GM19099 (cell line): ENCODE data around the gene UBE3B.

Source experiments
- POLR2A ChIP-seq: IDR thresholded peaks from 3 replicates; pipeline ENCODE4 v1.6.1; 2011; ENCODE audit warnings: low read depth; ENCODE audit not compliant: insufficient read length; ENCODE audit errors: extremely low read depth

The UBE3B gene, protein sequence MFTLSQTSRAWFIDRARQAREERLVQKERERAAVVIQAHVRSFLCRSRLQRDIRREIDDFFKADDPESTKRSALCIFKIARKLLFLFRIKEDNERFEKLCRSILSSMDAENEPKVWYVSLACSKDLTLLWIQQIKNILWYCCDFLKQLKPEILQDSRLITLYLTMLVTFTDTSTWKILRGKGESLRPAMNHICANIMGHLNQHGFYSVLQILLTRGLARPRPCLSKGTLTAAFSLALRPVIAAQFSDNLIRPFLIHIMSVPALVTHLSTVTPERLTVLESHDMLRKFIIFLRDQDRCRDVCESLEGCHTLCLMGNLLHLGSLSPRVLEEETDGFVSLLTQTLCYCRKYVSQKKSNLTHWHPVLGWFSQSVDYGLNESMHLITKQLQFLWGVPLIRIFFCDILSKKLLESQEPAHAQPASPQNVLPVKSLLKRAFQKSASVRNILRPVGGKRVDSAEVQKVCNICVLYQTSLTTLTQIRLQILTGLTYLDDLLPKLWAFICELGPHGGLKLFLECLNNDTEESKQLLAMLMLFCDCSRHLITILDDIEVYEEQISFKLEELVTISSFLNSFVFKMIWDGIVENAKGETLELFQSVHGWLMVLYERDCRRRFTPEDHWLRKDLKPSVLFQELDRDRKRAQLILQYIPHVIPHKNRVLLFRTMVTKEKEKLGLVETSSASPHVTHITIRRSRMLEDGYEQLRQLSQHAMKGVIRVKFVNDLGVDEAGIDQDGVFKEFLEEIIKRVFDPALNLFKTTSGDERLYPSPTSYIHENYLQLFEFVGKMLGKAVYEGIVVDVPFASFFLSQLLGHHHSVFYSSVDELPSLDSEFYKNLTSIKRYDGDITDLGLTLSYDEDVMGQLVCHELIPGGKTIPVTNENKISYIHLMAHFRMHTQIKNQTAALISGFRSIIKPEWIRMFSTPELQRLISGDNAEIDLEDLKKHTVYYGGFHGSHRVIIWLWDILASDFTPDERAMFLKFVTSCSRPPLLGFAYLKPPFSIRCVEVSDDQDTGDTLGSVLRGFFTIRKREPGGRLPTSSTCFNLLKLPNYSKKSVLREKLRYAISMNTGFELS

DNA sequence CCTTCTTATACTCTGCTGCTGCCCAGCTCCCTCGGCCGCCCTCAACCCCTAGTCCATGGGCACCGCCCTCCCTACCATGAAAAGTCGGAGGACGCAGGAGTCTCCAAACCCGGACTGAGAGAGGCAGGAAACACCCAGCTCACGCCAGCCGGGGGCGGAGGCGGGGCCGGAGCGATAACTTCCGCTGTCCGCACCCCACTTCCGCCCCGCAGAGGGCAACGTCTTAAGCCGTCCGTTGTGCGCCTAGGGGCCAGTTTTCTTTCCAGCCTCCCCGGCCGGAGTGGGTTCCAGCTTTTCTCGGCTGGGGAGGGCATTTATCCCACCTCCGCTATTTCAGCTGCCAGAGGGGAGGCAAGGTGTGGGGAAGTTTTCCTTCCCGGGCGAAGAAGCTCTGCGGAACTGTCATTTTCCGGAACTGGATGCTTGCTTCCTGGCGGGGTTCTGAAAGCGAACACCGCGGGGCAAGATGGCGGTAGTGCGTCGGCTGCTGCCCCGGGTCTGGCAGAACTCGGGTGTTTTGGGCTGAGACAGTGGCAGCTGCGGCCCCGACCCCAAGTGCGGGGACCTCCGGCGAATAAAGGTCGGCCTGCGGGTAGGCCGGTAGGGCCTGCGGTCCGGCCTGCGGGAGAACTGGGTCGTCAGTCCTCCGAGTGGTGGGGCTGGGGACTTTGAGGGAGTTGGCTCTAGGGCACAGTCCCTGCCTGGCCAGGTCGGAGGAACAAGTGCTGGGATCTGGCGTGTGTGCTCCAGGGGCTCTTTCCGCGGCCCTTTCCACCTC lies at the start of gene UBE3B, which contains the start of gene KCTD10:
Gene UBE3B, plus strand, starts transcription at position 450 of the 778 bp plus-strand sequence. CDS start 5,918 bp downstream, outside the sequence.
Gene KCTD10, minus strand, starts transcription at position 116 of the 778 bp plus-strand sequence. Its CDS starts 38 bp downstream, at position 78.
- peak; percentile 79 for TF ChIP-seq POLR2A

DNA sequence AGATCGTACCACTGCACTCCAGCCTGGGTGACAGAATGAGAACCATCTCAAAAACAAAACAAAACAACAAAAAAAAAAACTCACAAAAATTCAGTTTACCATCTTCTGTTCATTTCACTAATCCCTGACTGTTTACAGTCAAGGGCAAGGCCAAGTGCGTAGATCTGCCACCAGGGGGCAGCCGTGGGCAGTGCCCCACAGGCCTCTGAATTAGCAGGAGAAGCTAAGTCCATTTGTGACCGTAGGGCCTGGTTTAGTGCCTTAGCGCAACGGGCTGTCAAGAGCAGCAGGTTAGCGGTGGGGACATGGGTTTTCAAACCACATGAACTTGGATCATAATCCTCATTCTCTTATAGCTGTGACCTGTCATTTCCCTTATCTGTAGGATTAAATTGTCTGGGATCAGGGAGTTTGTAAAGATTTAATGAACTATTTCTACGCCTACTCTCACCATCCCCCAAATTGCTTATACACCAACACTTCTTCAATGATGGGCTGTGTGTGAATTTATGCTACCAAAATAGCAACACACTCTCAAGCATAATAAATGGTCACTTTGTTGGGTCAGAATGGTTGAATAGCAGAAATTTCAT lies 49.3 kb upstream of the UBE3B start:
- TF ChIP-seq POLR2A, result no peak

DNA sequence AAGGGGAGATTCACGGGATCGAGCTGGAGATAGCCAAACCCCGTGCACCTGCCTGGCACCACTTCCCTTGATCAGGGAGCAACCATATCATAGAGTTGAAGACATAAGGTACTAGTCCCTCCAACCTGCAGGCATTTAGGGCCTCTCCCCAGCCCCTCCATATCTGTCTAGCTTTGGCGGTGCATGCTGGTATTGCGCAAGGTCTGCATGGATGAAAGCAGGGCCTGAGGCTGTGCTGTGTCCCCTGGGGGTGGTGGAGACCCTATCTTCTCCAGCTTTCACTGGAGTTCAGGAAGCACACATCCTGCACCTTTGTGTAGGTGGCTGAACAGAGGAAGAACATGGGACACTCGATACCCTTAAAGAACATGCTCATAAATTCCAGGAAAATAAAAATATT lies 47.2 kb upstream of the UBE3B start:
- TF ChIP-seq POLR2A, result no peak

DNA sequence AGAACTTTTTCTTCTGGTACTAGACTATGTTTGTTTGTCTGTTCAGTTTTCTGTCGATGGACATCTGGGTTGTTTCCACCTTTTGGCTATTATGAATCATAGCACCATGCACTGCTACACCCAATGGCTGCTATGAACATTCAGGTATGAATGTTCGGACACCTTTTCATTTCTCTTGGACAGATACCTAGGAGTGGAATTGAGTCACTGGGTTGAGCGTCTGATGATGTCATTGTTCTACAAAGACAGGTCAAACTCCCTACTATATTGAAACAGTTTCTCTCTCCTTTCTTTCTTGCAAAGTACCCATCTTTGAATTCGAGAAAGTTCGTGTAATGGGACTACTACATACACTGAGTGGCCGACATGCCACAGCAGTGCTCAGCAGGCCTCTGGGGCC lies 45.0 kb upstream of the UBE3B start:
- no peak for TF ChIP-seq POLR2A

DNA sequence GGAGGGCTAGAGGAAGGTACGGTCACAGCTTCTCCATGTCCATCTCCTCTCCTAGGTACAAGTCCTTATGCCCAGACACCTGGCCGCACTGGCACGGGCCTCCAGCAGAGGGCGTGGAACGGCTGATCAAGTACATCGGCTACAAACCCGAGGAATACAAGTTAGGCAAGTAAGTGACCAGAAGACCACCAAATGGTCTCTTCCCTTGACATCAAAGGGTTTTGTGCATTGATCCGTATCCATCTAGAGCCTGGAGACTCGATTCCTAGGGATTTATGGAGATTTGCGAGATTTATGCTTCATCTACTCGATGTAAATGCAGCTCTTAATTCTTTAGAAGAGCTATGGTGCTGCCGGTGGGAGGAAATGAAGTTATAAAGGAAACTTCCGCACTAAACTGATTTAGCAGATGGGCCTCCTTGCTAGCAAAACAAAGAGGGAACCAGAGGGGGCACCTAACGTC lies 44.6 kb upstream of the UBE3B start:
- TF ChIP-seq POLR2A, result no peak

DNA sequence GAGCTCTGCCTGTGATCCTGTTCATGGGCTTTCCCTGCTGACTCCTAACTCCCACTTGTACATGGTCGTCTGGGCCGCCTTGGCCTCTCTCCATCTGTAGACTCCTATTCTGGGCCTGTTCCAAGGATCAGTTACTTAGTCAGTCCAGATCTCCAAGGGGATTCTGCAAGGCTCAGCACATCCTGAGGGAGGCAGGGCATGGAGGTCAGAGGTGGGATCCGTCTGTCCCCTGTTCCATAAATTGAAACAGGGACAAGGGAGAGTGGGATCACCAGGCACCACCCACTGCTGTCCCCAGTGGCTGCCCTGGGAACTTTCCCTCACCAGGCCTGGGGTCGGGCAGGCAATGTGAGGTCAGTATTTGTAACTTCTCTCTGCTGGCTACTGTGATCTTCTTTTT lies 43.8 kb upstream of the UBE3B start:
- TF ChIP-seq POLR2A, result no peak

DNA sequence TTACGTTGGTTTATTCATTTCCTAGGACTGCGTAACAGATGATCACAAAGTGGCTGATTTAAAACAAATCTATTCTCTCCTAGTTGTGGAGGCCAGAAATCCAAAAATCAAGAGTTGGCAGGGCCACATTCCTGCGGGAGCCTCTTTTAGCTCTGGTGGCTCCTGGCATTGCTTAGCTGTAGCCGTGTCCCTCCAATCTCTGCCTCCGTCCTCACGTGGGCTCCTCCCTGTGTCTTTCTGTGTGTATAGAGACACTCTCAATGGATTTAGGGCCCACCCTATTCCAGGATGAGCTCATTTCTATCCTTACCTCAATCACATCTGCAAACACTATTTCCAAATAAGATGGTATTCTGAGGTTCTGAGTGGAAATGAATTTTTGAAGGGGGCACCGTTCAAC lies 42.9 kb upstream of the UBE3B start:
- no peak for TF ChIP-seq POLR2A

DNA sequence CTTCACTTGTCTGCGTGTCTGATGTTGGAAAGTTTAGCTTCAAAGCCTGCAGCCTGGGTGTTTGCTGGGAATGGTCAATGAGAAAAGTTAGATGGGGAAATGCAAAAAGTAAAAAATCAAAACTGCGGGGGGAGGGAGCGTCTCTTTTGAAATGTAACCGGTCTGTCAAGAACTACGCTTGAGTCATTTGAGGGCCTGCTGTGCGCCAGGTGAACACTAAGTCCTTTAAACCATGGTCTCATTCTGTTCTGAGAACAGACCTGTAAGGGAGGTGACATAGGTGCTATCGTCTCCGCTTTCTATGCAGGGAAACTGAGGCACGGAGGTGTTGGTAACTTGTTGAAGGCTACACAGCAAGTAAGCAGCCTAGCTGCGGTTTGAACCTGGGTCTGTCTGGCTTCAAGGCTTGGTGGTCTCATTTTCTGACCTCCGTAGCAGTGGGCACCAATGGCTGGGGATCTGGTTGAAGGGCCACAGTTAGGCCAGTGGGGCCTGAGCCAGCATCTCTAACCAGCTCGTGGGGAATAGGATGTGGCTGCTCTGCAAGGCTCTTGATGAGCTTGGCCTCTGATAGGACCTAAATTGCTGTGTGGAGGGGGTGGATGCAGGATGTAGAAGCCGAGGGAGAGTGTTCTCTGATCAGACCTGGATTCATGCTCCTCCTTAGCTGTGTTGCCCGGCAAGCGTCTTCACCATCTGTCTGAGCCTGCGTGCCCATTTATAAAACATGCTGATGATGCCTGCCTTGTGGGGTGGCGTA lies 41.8 kb upstream of the UBE3B start:
- TF ChIP-seq POLR2A, result no peak

DNA sequence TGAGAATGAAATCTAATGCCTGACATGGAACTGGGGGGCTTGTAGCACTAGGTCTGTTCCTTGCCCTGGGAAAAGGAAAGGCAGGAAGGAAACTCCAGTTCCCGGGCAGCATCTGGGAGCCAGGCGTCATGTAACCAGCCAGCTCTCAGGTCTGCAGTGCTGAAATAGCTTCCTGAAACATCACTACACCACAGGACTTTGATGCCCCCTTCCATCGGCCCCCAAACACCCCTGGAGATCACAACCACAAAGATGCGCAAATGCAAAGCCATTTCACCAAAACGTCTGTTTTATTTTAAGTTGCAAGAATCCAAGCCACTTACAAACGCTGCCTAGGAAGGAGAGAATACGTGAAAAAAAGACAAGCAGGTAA lies 41.3 kb upstream of the UBE3B start:
- TF ChIP-seq POLR2A, result no peak

DNA sequence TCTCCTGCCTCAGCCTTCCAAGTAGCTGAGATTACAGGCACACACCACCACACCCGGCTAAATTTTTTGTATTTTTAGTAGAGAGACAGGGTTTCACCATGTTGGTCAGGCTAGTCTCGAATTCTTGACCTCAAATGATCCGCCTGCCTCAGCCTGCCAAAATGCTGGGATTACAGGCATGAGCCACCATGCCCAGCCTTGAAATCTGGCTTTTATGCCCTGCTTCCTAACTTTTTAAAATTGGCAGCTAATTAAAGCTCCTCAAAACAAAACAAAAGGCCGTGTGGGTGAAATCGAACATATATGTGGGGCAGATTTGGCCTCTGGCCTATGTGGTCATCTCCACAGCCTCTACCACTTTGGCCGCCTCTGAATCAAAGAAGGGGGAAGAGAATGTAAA lies 38.3 kb upstream of the UBE3B start:
- no peak for TF ChIP-seq POLR2A

DNA sequence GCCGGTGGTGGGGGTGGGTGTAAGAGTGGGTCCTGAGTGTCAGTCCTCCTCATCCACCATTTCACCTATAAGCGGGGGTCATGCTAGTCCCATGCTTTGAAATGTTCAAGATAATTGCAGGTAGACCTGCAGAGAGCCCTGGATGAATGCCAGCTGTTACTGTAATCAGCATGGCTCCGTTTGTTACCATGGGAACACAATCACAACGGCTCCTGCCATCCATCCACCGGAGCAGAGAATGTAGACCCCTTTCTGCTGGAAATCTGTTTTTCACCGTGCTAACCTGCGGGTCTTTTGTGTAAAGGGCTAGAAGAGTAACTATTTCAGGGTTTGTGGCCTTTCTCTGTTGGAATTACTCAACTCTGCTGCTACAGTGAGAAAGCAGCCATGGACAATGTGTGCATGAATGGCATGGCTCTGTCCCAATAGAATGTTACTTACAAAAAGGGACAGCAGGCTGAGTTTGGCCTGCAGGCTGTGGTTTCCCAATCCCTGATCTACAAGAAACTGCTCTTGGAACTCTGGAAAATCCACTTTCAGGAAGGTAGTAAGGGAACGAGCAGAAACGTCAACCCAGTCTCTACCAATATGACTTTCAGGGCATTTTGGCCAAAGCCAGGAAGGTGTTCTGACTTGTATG lies 36.5 kb upstream of the UBE3B start:
- TF ChIP-seq POLR2A, result no peak

DNA sequence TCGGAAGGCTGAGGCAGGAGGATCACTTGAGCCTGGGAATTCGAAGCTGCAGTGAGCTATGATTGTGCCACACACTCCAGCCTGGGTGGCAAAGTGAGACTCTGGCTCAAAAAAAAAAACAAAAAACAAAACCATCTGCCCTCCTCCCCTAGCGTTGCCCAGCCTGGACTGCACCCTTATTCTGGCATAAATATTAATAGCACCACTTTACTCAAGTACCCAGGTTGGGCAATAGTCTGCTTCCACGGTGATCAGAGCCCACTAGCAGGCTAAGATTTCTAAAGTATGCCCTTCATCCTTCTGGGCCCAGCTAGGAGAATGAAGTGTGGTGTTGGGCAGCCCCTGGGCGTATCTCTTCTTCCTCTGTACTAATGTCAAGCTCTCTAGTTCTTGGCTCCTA lies 33.6 kb upstream of the UBE3B start:
- TF ChIP-seq POLR2A, result no peak

DNA sequence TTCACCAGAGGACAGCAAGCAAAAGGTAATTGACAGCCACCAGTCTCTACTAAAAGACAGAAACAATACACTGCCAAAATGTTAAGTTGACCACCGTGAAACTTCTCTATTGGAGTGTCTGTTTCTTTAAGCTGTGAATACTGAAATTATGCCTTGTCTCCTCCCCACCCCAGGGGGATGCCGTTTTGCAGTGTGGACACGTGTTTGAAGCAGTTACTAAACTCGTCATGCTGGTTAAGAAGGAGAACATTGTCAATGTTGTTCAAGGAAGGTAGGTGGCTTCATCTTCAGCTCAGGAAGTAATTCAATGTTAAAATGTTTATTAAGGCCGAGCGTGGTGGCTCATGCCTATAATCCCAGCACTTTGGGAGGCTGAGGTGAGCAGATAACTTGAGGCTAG lies 33.2 kb upstream of the UBE3B start:
- TF ChIP-seq POLR2A, result no peak

DNA sequence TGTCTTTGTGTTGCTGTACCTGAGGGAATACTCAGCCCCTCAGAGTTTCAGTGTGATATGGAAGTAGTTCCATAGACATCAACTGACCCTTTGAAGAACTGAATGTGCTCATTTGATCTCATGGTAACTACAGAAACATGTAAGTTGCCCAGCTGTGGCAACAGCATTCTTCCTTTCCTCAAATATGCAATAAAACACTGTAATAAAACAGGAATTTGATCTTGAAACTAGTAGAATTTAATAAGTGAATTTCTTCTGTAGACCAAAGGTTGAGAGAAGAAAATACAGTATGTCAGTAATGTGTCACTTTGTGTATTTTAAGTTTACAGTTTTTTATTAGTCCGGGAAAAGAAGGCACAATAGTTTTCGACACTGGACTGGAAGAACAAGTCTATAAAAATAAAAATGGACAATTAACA lies 32.2 kb upstream of the UBE3B start:
- no peak for TF ChIP-seq POLR2A

DNA sequence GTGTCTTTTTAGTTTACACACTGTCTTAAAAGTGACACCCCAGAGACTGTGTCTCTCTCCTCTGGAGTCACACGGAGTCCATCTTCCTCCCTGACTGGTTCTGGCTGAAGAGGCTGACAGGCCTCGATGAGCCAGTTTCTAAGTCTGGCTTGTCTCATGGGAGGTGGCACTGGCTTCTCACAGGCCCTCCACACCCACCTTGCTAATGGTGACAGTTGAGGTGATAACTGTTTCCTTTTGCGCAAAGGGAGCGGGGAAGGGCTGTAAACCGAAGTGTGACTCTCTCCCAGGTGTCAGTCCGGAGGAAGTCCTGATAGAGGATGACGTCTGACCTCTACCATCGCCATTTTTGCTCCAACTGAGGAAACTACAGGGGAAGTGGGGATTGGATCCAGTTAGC lies 30.6 kb upstream of the UBE3B start:
- no peak for TF ChIP-seq POLR2A
